Panc1 (cell line): ENCODE measurements around the gene TOP1. TPM values are rescaled to one million over a fixed set of nuclear protein-coding genes. Genes with fewer than 3 reads are reported as not detected.

Experiments
- ATAC-seq: fragments of 200-7000 bp; cut with Tn5 transposase; 2 replicates; pipeline ENCODE4 v1.9.1; 2020; ENCODE audit warnings: mild to moderate bottlenecking, moderate library complexity
- BruUV-seq: library from RNA; stranded (reverse); fragments of 400-500 nt; replicated peaks from 2 replicates; lab custom pipeline; 2021; lab: Mats Ljungman, UMichigan
- CTCF ChIA-PET: fragments of 300-600 bp; sonication (Branson Sonifier 250); formaldehyde crosslinking; loops from one replicate; lab custom pipeline; 2022; ENCODE audit warnings: antibody characterized with exemption; lab: Charles Lee
- POLR2A ChIA-PET: fragments of 300-600 bp; sonication (Branson Sonifier 250); formaldehyde crosslinking; loops from one replicate; lab custom pipeline; 2022; ENCODE audit warnings: antibody characterized with exemption; lab: Charles Lee
- DNase-seq: peaks from one replicate; pipeline ENCODE4 v3.0.0-alpha.2; 2010; ENCODE audit warnings: low read depth, low spot score
- H3K27ac ChIP-seq: 2 replicates; pipeline ENCODE4 v1.5.1; 2011; ENCODE audit warnings: mild to moderate bottlenecking, low read length, inconsistent platforms
- H3K27me3 ChIP-seq: fragments of 200-500 bp; sonication (Bioruptor generic); 2 replicates; pipeline ENCODE4 v1.6.0; 2014; ENCODE audit warnings: low read length, inconsistent platforms; ENCODE audit not compliant: control insufficient read depth, insufficient read depth
- H3K36me3 ChIP-seq: fragments of 200-500 bp; sonication (Bioruptor generic); 2 replicates; pipeline ENCODE4 v1.5.1; 2014; ENCODE audit warnings: inconsistent platforms, mild to moderate bottlenecking, low read length, moderate library complexity; ENCODE audit not compliant: control insufficient read depth, insufficient read depth
- H3K4me1 ChIP-seq: 2 replicates; pipeline ENCODE4 v1.5.1; 2011; ENCODE audit warnings: inconsistent platforms, mild to moderate bottlenecking, low read length, moderate library complexity; ENCODE audit not compliant: control insufficient read depth, insufficient read depth
- H3K4me3 ChIP-seq, 2 experiments: 2 replicates each; pipeline ENCODE4 v1.5.1; 2011 to 2012; ENCODE audit warnings: low read depth in 2 of 2, low read length in 2 of 2, mild to moderate bottlenecking in 2 of 2, inconsistent platforms in 1 of 2, moderate library complexity in 1 of 2
- H3K9me3 ChIP-seq: fragments of 200-500 bp; sonication (Bioruptor generic); 2 replicates; pipeline ENCODE4 v1.5.1; 2014; ENCODE audit warnings: low read depth, mild to moderate bottlenecking, inconsistent platforms, low read length, moderate library complexity; ENCODE audit not compliant: control insufficient read depth, insufficient read depth
- CTCF ChIP-seq: fragments of 450-650 bp; IDR thresholded peaks from 2 replicates; pipeline ENCODE4 v1.5.1; 2017; ENCODE audit warnings: mild to moderate bottlenecking
- POLR2AphosphoS5 ChIP-seq: IDR thresholded peaks from 2 replicates; pipeline ENCODE4 v1.6.1; 2012; ENCODE audit warnings: mild to moderate bottlenecking, low read depth, low read length, moderate library complexity
- REST ChIP-seq, 2 experiments: IDR thresholded peaks; 2 replicates each; pipeline ENCODE4 v1.6.1; 2011 to 2012; ENCODE audit warnings: low read depth in 2 of 2, control low read depth in 1 of 2, low read length in 1 of 2, mild to moderate bottlenecking in 1 of 2, moderate library complexity in 1 of 2; ENCODE audit not compliant: insufficient read depth in 1 of 2
- SIN3A ChIP-seq: IDR thresholded peaks from 2 replicates; pipeline ENCODE4 v1.6.1; 2012; ENCODE audit warnings: low read depth, mild to moderate bottlenecking, low read length, moderate library complexity, borderline replicate concordance; ENCODE audit not compliant: insufficient read depth
- TCF7L2 ChIP-seq: IDR thresholded peaks from 2 replicates; pipeline ENCODE4 v1.6.1; 2011; ENCODE audit warnings: mild to moderate bottlenecking, low read depth, low read length, inconsistent platforms
- in situ Hi-C: cut with HindIII; loops from 2 replicates; pipeline ENCODE4 v1.10.0; 2016; ENCODE audit warnings: low sequenced_read_pairs, low pct_unique_long_range_greater_than_20kb
- intact Hi-C: fragments of 100-400 bp; cut with micrococcal nuclease; formaldehyde crosslinking; loops from one replicate; pipeline ENCODE4 v1.10.0; 2022; ENCODE audit not compliant: unreplicated experiment
- total RNA-seq: library from RNA; stranded (reverse); gene quantifications from one replicate; pipeline ENCODE4 v1.2.1, GENCODE V29; 2021; ENCODE audit not compliant: unreplicated experiment

TOP1 gene
- total RNA-seq, 1 experiment from 2014 or later: 65.2 TPM

GRCh38 chr20:41041693-41042092 lies 13.1 kb downstream of the TOP1 start:
- Histone ChIP-seq H3K27me3 (no peaks in the 10 kb centered on the region), H3K27ac (no peak overlapping the region), H3K9me3 (no peaks in the 10 kb centered on the region), H3K4me1 (peaks cover 12% of the 10 kb centered on the region; the same call in 1 of the 2 replicates), H3K4me3 (no peak overlapping the region), H3K36me3 (no peaks in the 10 kb centered on the region)
- ATAC-seq: no peak
- no peak for TF ChIP-seq POLR2AphosphoS5
- TF ChIP-seq REST (IDR thresholded peaks at IDR 0.05; ENCODE audit: insufficient read depth in 1 of 2, low read depth in 2 of 2, low read length in 1 of 2): no peak
- no peak for TF ChIP-seq CTCF
- TF ChIP-seq TCF7L2: no peak
- ChIA-PET POLR2A (no interaction called here), CTCF (no interaction called here)
- DNase-seq: no peak
- intact Hi-C loops (no loop called here), in situ Hi-C loops (no loop called here)
- no TSS peak for BruUV-seq

GRCh38 chr20:41044409-41045062 lies 15.9 kb downstream of the TOP1 start:
- ATAC-seq (no peak), DNase-seq (no peak)
- in situ Hi-C loops: no loop called here
- no TSS peak for BruUV-seq
- ChIA-PET POLR2A (no interaction called here), CTCF (no interaction called here)
- intact Hi-C loops: no loop called here
- no peaks in the 10 kb centered on the region for H3K27me3 ChIP-seq
- H3K4me3 ChIP-seq: no peak overlapping the region
- TF ChIP-seq SIN3A (no peak), CTCF (no peak), POLR2AphosphoS5 (no peak), TCF7L2 (no peak), REST (IDR thresholded peaks at IDR 0.05; ENCODE audit: insufficient read depth in 1 of 2, low read depth in 2 of 2, low read length in 1 of 2) (no peak)
- H3K4me1 ChIP-seq: peaks cover 33% of the 10 kb centered on the region
- no peak overlapping the region for H3K27ac ChIP-seq
- H3K36me3 ChIP-seq: no peaks in the 10 kb centered on the region
- H3K9me3 ChIP-seq: no peaks in the 10 kb centered on the region
